RWPE2 (cell line): ENCODE measurements around the gene TEKT3.
A peak's percentile ranks its signal among the peaks of the same experiment; 100 is the strongest.

Experiments
- ATAC-seq: fragments of 200-7000 bp; cut with Tn5 transposase; 3 replicates; pipeline ENCODE4 v1.9.1; 2021; ENCODE audit warnings: low read depth
- DNase-seq: peaks from one replicate; pipeline ENCODE4 v3.0.0-alpha.2; 2020; ENCODE audit warnings: low spot score
- H3K27ac ChIP-seq: fragments of 450-650 bp; 2 replicates; pipeline ENCODE4 v1.5.1; 2017; ENCODE audit warnings: mild to moderate bottlenecking; ENCODE audit not compliant: poor library complexity, severe bottlenecking
- H3K27me3 ChIP-seq: fragments of 250-450 bp; sonication (Bioruptor Pico); 2 replicates; pipeline ENCODE4 v1.5.1; 2021; ENCODE audit warnings: mild to moderate bottlenecking, moderate library complexity; ENCODE audit not compliant: insufficient read depth, poor library complexity, severe bottlenecking
- H3K36me3 ChIP-seq: fragments of 250-450 bp; sonication (Bioruptor Pico); 2 replicates; pipeline ENCODE4 v1.5.1; 2020; ENCODE audit warnings: low read depth, mild to moderate bottlenecking, moderate library complexity
- H3K4me1 ChIP-seq: fragments of 250-450 bp; sonication (Bioruptor Pico); 2 replicates; pipeline ENCODE4 v1.5.1; 2021; ENCODE audit warnings: mild to moderate bottlenecking, moderate library complexity; ENCODE audit not compliant: insufficient read depth, poor library complexity, severe bottlenecking
- H3K4me3 ChIP-seq: fragments of 250-450 bp; sonication (Bioruptor Pico); 2 replicates; pipeline ENCODE4 v1.5.1; 2021; ENCODE audit warnings: mild to moderate bottlenecking, moderate library complexity; ENCODE audit not compliant: severe bottlenecking
- H3K9me3 ChIP-seq: fragments of 250-450 bp; sonication (Bioruptor Pico); 2 replicates; pipeline ENCODE4 v1.5.1; 2021; ENCODE audit warnings: mild to moderate bottlenecking, moderate library complexity; ENCODE audit not compliant: severe bottlenecking
- CTCF ChIP-seq: fragments of 450-650 bp; IDR thresholded peaks from one replicate; pipeline ENCODE4 v1.5.1; 2017; ENCODE audit warnings: mild to moderate bottlenecking, moderate library complexity; ENCODE audit not compliant: poor library complexity, severe bottlenecking

TEKT3 gene

GRCh38 chr17:15307710-15308111 lies 33.7 kb downstream of the TEKT3 start:
- Histone ChIP-seq H3K27me3 (peaks cover 11% of the 10 kb centered on the region), H3K4me1 (no peaks in the 10 kb centered on the region), H3K27ac (no peak overlapping the region), H3K36me3 (no peaks in the 10 kb centered on the region), H3K9me3 (no peaks in the 10 kb centered on the region), H3K4me3 (no peak overlapping the region)
- no peak for TF ChIP-seq CTCF
- no peak for DNase-seq
- no peak for ATAC-seq

GRCh38 chr17:15303851-15304250 lies 37.5 kb downstream of the TEKT3 start:
- no peaks in the 10 kb centered on the region for H3K4me1 ChIP-seq
- no peak overlapping the region for H3K27ac ChIP-seq
- no peaks in the 10 kb centered on the region for H3K36me3 ChIP-seq
- H3K4me3 ChIP-seq, result no peak overlapping the region
- TF ChIP-seq CTCF, result no peak
- no peaks in the 10 kb centered on the region for H3K27me3 ChIP-seq
- H3K9me3 ChIP-seq, result no peaks in the 10 kb centered on the region
- no peak for DNase-seq
- ATAC-seq, result no peak

- H3K4me3 ChIP-seq, result no peak overlapping the region
- H3K4me1 ChIP-seq, result no peaks in the 10 kb centered on the region
- no peaks in the 10 kb centered on the region for H3K27me3 ChIP-seq
- TF ChIP-seq CTCF, result no peak
- ATAC-seq (no peak), DNase-seq (no peak)
- H3K27ac ChIP-seq, result no peak overlapping the region
- no peaks in the 10 kb centered on the region for H3K36me3 ChIP-seq
- H3K9me3 ChIP-seq, result no peaks in the 10 kb centered on the region
These were observed 38.1 kb downstream of the TEKT3 start for GRCh38 chr17:15303268-15303667.

GRCh38 chr17:15301845-15302244 lies 39.6 kb downstream of the TEKT3 start:
- Histone ChIP-seq H3K4me1 (no peaks in the 10 kb centered on the region), H3K9me3 (no peaks in the 10 kb centered on the region), H3K4me3 (no peak overlapping the region), H3K27me3 (no peaks in the 10 kb centered on the region), H3K27ac (no peak overlapping the region), H3K36me3 (no peaks in the 10 kb centered on the region)
- no peak for TF ChIP-seq CTCF
- DNase-seq (no peak), ATAC-seq (no peak)

- Histone ChIP-seq H3K4me1 (no peaks in the 10 kb centered on the region), H3K27ac (no peak overlapping the region), H3K4me3 (no peak overlapping the region), H3K9me3 (no peaks in the 10 kb centered on the region), H3K36me3 (no peaks in the 10 kb centered on the region), H3K27me3 (no peaks in the 10 kb centered on the region)
- TF ChIP-seq CTCF, result no peak
- DNase-seq (no peak), ATAC-seq (peak; percentile 27; the same call in 1 of the 3 replicates)
These were observed 43.2 kb downstream of the TEKT3 start for GRCh38 chr17:15298176-15298575.
